Measurements from ENCODE around the gene NUDT1.

- no peak for TF ChIP-seq FOXM1 (IDR thresholded peaks at IDR 0.05; ENCODE audit: borderline replicate concordance)
- no peak for TF ChIP-seq PKNOX1 (IDR thresholded peaks at IDR 0.05)
- TF ChIP-seq ELF4 (IDR thresholded peaks at IDR 0.05), result no peak
- no peak for TF ChIP-seq FOXA1 (IDR thresholded peaks at IDR 0.05)
- TF ChIP-seq L3MBTL2 (conservative IDR thresholded peaks at IDR 0.05), result no peak
- TF ChIP-seq NFRKB (IDR thresholded peaks at IDR 0.05), result no peak
- no peak for TF ChIP-seq TARDBP (IDR thresholded peaks at IDR 0.05)
- no peak for TF ChIP-seq SP1 (IDR thresholded peaks at IDR 0.05)
- TF ChIP-seq HDGF (IDR thresholded peaks at IDR 0.05; ENCODE audit: borderline replicate concordance), result no peak
- no peak for TF ChIP-seq BHLHE40 (IDR thresholded peaks at IDR 0.05; ENCODE audit: borderline replicate concordance)
- no peak for TF ChIP-seq SUZ12 (IDR thresholded peaks at IDR 0.05)
- no peak for TF ChIP-seq ZNF384 (IDR thresholded peaks at IDR 0.05)
- no peak for TF ChIP-seq CTBP1 (IDR thresholded peaks at IDR 0.05; ENCODE audit: borderline replicate concordance)
Measured at GRCh38 chr7:2272031-2272430, 30.0 kb downstream of the NUDT1 start.

Data from HEK293T (cell line).